ENCODE results near the gene C14orf119.

C14orf119 gene

GRCh38 chr14:23124337-23124954 is 29.1 kb downstream of the C14orf119 start:
- Histone ChIP-seq H3K9ac (ENCODE audit: insufficient read length) (no peak overlapping the region), H3K27ac (peak overlapping the region; percentile 49; the same call in 1 of the 2 replicates), H3K4me3 (no peak overlapping the region), H3K9me3 (ENCODE audit: low read depth, low read length) (no peaks in the 10 kb centered on the region), H3K36me3 (ENCODE audit: insufficient read depth, low read length) (peaks cover 14% of the 10 kb centered on the region)
- DNase-seq (ENCODE audit: low read depth, low spot score), result no peak
- TF ChIP-seq FOXP2 (optimal IDR thresholded peaks at IDR 0.05; ENCODE audit: control extremely low read depth, extremely low read length, insufficient read depth), result no peak
- TF ChIP-seq POLR2AphosphoS5 (IDR thresholded peaks at IDR 0.05; ENCODE audit: borderline replicate concordance, low read depth, low read length), result no peak
- no peak for TF ChIP-seq EZH2 (IDR thresholded peaks at IDR 0.05)

- no peaks in the 10 kb centered on the region for H3K9me3 ChIP-seq (ENCODE audit: low read depth, low read length)
- peaks cover 19% of the 10 kb centered on the region for H3K36me3 ChIP-seq (ENCODE audit: insufficient read depth, low read length)
- no peak overlapping the region for H3K9ac ChIP-seq (ENCODE audit: insufficient read length)
- H3K27ac ChIP-seq, result peak overlapping the region; percentile 49
- TF ChIP-seq POLR2AphosphoS5 (IDR thresholded peaks at IDR 0.05; ENCODE audit: borderline replicate concordance, low read depth, low read length) (no peak), FOXP2 (optimal IDR thresholded peaks at IDR 0.05; ENCODE audit: control extremely low read depth, extremely low read length, insufficient read depth) (no peak)
- DNase-seq (ENCODE audit: low read depth, low spot score), result no peak
- no peak overlapping the region for H3K4me3 ChIP-seq
These were observed 29.7 kb downstream of the C14orf119 start for GRCh38 chr14:23125011-23125410.

- H3K36me3 ChIP-seq (ENCODE audit: insufficient read depth, low read length), result peaks cover 23% of the 10 kb centered on the region
- no peak for DNase-seq (ENCODE audit: low read depth, low spot score)
- no peaks in the 10 kb centered on the region for H3K9me3 ChIP-seq (ENCODE audit: low read depth, low read length)
- H3K4me3 ChIP-seq, result no peak overlapping the region
- no peak overlapping the region for H3K9ac ChIP-seq (ENCODE audit: insufficient read length)
- no peak overlapping the region for H3K27ac ChIP-seq
- TF ChIP-seq POLR2AphosphoS5 (IDR thresholded peaks at IDR 0.05; ENCODE audit: borderline replicate concordance, low read depth, low read length), result no peak
- TF ChIP-seq FOXP2 (optimal IDR thresholded peaks at IDR 0.05; ENCODE audit: control extremely low read depth, extremely low read length, insufficient read depth), result no peak
- TF ChIP-seq EZH2 (IDR thresholded peaks at IDR 0.05), result no peak
These were observed 30.7 kb downstream of the C14orf119 start for GRCh38 chr14:23125933-23126524.

GRCh38 chr14:23126548-23127278 is 31.4 kb downstream of the C14orf119 start:
- TF ChIP-seq EZH2 (IDR thresholded peaks at IDR 0.05) (no peak), POLR2AphosphoS5 (IDR thresholded peaks at IDR 0.05; ENCODE audit: borderline replicate concordance, low read depth, low read length) (no peak), FOXP2 (optimal IDR thresholded peaks at IDR 0.05; ENCODE audit: control extremely low read depth, extremely low read length, insufficient read depth) (no peak)
- Histone ChIP-seq H3K9ac (ENCODE audit: insufficient read length) (no peak overlapping the region), H3K36me3 (ENCODE audit: insufficient read depth, low read length) (peaks cover 29% of the 10 kb centered on the region), H3K4me3 (no peak overlapping the region), H3K27ac (no peak overlapping the region), H3K9me3 (ENCODE audit: low read depth, low read length) (no peaks in the 10 kb centered on the region)
- DNase-seq (ENCODE audit: low read depth, low spot score), result no peak

- peaks cover 29% of the 10 kb centered on the region for H3K36me3 ChIP-seq (ENCODE audit: insufficient read depth, low read length)
- no peak overlapping the region for H3K27ac ChIP-seq
- H3K9me3 ChIP-seq (ENCODE audit: low read depth, low read length), result no peaks in the 10 kb centered on the region
- no peak overlapping the region for H3K9ac ChIP-seq (ENCODE audit: insufficient read length)
- no peak overlapping the region for H3K4me3 ChIP-seq
- TF ChIP-seq FOXP2 (optimal IDR thresholded peaks at IDR 0.05; ENCODE audit: control extremely low read depth, extremely low read length, insufficient read depth), result no peak
- TF ChIP-seq POLR2AphosphoS5 (IDR thresholded peaks at IDR 0.05; ENCODE audit: borderline replicate concordance, low read depth, low read length), result no peak
- TF ChIP-seq EZH2 (IDR thresholded peaks at IDR 0.05), result no peak
- no peak for DNase-seq (ENCODE audit: low read depth, low spot score)
These were observed 32.6 kb downstream of the C14orf119 start for GRCh38 chr14:23127861-23128260.

GRCh38 chr14:23128969-23129758 is 33.9 kb downstream of the C14orf119 start:
- no peak overlapping the region for H3K9ac ChIP-seq (ENCODE audit: insufficient read length)
- TF ChIP-seq POLR2AphosphoS5 (IDR thresholded peaks at IDR 0.05; ENCODE audit: borderline replicate concordance, low read depth, low read length) (no peak), FOXP2 (optimal IDR thresholded peaks at IDR 0.05; ENCODE audit: control extremely low read depth, extremely low read length, insufficient read depth) (no peak), EZH2 (IDR thresholded peaks at IDR 0.05) (no peak)
- no peak overlapping the region for H3K4me3 ChIP-seq
- H3K9me3 ChIP-seq (ENCODE audit: low read depth, low read length), result no peaks in the 10 kb centered on the region
- H3K36me3 ChIP-seq (ENCODE audit: insufficient read depth, low read length), result peaks cover 29% of the 10 kb centered on the region
- no peak overlapping the region for H3K27ac ChIP-seq
- no peak for DNase-seq (ENCODE audit: low read depth, low spot score)

GRCh38 chr14:23129759-23130316 is 34.5 kb downstream of the C14orf119 start:
- Histone ChIP-seq H3K36me3 (ENCODE audit: insufficient read depth, low read length) (peaks cover 29% of the 10 kb centered on the region), H3K9ac (ENCODE audit: insufficient read length) (no peak overlapping the region), H3K9me3 (ENCODE audit: low read depth, low read length) (no peaks in the 10 kb centered on the region), H3K27ac (no peak overlapping the region), H3K4me3 (no peak overlapping the region)
- TF ChIP-seq FOXP2 (optimal IDR thresholded peaks at IDR 0.05; ENCODE audit: control extremely low read depth, extremely low read length, insufficient read depth), result no peak
- no peak for TF ChIP-seq EZH2 (IDR thresholded peaks at IDR 0.05)
- TF ChIP-seq POLR2AphosphoS5 (IDR thresholded peaks at IDR 0.05; ENCODE audit: borderline replicate concordance, low read depth, low read length), result no peak
- no peak for DNase-seq (ENCODE audit: low read depth, low spot score)

Data from SK-N-MC (cell line).